Skin of body (tissue), 2 donors: Measurements from ENCODE around the gene GNA14. TPM values are rescaled to one million over a fixed set of nuclear protein-coding genes. Genes with fewer than 3 reads are reported as not detected.
"Not testable (repeated sequence)": the region's sequence is repeated elsewhere in the genome, so short reads cannot be mapped to it uniquely, and the experiment has no call there.

ENCODE experiments used
- DNase-seq: peaks from one replicate; lab custom pipeline; 2025; lab: John Stamatoyannopoulos, UW
- total RNA-seq: library from RNA; depleted of rRNA; stranded (reverse); fragments of >200 nt; gene quantifications from one replicate; pipeline ENCODE4 v1.2.3, GENCODE V29; 2014

Gene GNA14
- total RNA-seq, 1 donor from 2014 or later, result 1.6 TPM

DNA sequence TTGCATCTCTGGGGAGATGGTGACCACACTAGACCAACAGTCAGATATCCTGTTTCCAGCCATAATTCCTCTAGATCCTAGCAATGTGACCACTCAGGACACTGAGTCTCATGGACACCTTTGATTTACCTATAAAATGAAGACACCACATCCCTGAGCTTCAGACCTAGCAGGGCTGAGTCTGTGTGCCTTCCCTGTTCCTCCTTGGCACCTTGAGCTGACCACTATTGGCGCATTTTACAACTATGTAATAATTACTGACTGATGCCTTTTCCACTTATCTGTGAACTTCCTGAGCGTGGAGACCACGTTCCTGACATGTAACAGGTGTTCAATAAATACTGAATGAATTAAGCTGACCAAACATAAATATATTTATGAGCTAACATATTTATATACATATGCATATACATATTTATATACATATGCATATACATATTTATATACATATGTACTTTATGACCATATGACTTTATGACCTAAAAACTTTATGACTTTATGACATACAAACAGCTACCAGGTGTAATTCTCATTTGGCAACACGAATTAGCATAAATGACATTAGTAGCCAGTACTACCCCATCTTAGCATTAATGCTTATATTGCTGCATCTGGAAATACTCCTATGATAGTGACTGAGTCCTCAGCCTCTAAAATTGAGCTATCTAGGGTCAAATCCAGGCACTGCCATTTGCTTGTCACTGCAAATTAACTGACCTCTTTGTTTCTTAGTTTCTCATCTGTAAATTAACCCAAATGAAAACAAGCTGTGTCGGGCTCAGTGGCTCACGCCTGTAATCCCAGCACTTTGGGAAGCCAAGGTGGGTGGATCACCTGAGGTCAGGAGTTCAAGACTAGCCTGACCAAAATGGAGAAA, 150.6 kb downstream of the GNA14 start:
- no peak for DNase-seq

DNA sequence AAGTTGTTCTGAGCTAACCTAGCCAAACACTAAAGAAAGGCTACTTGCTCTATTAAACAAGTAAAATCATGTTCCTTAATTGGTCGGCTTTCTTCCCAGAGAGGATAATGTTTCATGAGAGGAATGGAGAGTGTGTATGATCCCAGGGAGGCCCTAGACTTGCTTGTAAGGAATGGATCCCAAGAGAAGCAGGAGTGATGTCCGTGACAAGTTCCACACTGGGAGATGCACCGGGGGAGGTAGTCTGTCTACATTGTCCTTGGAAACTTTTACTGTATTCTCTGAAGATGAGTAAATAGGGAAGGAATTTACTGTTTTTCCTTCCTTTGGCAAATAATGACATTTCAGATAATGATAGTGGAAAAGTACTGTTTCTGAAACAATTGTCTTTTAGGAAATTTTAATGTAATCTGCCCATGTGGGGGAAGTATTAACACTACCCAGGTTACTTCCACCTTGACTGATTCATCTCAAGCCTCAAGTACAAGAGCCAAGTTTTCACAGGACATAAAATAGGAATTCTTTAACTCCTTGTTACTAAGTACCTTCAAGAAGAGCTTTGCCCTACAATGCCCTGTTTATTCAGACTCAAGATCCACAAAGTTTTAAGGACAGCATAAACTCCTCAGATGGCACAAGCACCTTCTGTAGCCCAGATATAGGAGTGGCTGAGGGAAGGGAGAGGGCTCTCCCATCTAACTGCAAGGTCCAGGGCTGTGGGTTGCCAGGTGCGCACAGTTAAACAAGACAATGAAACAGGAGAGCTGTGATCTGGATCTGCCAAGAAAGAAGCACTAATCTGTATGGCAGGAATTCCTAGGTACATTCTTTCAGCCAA, 152.1 kb downstream of the GNA14 start:
- peak; percentile 87 for DNase-seq

DNA sequence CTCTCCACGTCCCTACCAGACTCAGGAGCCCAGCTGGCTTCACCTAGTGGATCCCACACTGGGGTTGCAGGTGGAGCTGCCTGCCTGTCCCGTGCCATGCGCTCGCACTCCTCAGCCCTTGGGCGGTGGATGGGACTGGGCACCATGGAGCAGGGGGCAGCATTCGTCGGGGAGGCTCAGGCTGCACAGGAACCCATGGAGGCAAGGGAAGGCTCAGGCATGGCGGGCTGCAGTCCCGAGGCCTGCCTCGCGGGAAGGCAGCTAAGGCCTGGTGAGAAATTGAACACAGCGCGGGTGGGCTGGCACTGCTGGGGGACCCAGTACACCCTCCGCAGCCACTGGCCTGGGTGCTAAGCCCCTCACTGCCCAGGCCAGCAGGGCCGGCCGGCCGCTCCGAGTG, 157.8 kb downstream of the GNA14 start:
- DNase-seq, result not testable (repeated sequence)

DNA sequence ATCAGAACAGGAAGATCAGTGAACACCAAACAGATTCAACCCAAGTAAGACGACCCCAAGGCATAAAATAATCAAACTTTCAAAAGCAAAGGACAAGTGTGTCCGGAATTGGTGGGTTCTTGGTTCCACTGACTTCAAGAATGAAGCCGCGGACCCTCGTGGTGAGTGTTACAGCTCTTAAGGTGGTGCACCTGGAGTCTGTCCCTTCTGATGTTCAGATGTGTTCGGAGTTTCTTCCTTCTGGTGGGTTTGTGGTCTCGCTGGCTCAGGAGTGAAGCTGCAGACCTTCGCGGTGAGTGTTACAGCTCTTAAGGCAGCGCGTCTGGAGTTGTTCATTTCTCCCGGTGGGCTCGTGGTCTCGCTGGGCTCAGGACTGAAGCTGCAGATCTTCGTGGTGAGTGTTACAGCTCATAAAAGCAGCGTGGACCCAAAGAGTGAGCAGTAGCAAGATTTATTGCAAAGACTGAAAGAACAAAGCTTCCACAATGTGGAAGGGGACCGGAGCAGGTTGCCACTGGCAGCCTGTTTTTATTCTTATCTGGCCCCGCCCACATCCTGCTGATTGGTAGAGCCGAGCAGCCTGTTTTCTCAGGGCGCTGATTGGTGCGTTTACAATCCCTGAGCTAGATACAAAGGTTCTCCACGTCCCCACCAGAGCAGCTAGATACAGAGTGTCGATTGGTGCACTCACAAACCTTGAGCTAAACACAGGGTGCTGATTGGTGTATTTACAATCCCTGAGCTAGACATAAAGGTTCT, 158.5 kb downstream of the GNA14 start:
- DNase-seq, result not testable (repeated sequence)

DNA sequence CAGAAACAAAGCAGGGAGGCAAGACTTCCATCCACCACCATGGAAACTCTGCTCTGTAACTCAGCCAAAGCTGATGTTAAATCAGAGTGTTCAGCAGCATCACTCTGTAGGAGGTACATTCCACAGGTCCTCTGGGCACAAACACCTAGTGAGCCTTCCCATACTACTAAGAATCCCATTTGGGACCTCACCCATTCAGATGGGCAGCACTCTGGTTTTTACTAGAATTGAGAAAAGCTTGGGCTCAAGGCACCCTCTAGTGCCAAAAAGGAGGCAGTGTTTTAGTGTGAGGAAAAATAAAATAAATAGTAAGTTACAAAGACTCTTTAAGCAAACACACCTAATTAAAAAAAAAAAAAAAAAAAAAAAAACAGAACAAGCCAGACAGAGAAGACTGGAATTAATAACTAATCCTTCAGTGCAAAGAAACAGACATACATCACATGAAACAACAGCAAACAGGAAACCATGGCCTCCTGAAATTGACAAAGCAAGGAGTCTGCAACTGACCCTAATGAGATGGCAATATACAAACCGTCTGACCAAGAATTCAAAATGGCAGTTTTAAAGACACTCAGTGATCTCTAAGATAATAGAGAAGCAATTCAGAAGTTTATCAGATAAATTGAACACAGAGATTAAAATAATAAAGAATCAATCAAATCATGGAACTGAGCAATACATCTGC, 159.5 kb downstream of the GNA14 start:
- no peak for DNase-seq

DNA sequence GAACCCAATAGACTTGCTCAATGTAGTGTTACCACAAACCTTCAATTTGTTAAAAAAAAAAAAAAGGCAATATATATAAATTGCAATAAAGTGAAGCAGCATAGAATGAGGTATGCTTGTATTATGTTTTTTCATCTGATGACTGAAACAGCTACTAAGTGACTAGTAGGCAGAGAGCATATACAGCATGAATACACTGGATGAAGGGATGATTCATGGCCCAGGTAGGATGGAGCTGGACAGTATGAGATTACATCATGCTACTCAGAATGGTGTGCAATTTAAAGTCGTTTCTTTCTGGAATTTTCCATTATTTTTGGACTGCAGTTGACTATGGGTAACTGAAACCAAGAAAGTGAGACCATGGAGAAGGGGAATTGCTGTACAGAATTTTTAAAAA, 161.2 kb downstream of the GNA14 start:
- DNase-seq, result no peak

DNA sequence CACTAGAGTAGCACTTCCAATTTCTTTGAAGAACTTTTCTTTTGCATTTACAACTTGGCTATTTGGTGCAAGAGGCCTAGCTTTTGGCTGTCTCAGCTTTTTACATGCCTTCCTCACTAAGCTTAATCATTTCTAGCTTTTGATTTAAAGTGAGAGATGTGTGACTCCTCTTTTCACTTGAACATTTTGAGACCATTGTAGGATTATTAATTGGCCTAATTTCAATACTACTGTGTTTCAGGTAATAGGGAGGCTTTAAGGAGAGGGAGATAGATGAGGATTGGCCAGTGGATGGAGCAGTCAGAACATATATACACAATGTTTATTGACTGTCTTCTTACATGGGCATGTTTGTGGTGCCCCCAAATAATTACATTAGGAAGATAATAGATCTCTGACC, 161.7 kb downstream of the GNA14 start:
- DNase-seq, result no peak

DNA sequence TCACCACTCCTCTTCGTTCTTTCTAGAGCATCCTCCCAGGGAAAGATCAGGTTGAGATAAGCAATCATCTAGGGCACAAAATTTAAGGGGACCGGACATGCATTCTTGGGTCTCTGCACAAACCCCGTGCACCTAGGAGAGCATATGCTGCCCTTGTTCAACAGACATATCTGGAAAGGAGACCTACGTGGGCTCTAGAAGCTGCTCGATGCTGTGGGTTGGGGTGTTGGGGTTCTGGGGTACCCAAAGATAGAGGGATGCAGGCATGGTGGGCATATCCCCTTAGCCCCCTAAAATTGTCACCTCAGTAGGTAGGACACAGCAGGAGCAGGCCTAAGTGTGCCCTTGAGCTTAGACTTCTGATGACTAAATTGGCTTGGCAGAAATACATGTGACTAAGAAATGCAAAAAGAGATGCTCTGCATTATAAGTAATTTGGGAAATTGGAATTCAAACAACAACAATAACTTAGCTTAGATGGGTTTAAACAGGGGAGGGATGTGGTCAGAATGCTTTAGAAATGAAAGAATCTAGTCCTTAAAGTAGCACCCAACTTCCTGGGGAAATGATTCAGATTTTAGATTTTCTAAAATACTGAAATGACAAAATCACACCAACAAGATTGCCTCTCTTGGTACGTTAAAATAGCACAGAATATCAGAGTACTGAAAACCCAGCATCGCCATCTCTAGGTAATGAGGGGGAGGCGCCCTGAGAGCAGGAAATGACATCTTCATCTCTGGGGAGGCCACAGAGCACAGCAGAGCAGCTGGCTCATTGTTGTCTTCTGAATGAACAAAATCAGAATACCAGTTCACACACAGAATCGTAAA, 172.3 kb downstream of the GNA14 start:
- DNase-seq, result no peak

DNA sequence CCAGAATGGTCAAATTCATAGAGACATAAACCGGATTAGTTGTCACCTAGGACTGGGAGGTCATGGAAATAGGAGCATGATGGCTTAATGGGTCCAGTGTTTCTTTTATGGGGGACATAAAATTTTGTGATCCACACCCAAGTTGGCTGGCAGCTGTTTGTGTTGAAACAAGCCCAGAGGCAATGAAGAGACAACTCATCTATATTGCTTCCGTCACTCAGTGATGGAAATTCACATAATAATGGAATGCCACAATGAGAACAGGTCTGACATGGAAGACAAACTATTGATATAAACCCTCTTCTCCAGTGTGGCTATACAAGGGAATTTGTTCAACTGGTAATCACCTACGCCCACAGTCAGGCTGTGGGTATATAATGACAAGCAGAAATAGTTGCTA, 173.2 kb downstream of the GNA14 start:
- no peak for DNase-seq

DNA sequence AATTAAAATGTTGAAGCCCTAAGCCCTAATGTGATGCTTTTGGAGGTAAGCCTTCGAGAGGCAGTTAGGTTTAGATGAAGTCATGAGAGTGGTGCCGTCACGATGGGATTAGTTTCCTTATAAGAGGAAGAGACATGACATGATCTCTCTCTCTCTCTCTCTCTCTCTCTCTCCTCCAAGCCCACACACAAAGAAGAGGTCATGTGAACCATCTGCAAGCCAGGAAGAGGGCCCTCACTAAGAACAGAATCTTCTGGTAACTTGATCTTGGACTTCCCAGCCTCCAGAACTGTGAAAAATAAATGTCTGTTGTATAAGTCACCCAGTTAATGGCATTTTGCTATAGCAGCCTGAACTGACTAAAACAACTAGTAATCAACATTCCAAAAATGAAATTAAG, 175.5 kb downstream of the GNA14 start:
- DNase-seq, result no peak

DNA sequence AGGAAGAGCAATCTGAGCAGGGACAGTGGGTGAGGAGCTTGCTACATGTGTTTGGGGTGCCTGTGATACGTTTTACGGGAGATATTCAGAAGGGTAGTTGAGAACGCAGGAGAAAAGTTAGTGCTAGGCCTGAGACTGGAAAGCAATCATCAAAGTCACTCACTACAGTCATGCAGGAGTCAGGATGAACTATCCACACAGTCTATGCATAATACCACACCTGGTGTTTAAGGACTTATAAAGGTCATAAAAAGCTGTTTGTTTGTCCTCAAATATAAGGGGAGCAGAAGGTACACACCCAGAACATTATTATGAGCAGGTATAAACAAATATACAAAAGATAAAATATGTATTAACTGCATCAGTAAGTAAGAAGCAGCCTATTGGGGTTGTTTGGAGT, 176.6 kb downstream of the GNA14 start:
- DNase-seq, result no peak

DNA sequence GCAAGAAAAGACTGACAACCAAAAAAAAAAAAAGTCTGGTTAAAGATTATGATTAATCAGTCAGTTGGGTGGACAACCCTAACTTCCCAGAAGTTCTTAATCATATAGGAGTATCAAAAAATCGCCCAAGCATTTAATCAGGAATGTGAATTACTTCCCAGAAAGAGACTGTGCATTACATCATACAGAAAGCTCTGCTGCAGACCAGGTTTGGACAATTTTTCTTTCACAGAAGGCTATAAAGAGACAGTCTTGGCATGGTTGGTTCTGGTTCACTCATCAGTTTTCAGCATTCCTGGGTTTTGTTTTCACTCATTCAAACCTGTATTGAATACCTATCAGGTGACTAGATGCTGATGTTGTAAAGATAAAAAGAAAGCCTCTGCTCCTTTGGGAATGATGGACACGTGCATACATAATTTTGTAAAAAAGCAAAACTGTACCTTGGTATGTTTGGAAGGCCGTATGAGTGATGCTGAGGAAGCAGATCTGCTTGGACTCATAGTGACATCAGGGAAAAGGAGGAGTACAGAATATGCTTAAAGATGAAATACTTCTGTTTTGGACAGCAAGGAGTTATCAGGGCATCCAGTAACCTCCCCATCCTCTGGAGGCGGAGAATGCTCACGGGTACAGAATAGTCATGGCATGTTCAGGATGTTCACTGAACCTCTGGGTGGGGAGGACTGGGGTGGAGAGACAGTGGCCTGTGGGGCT, 178.4 kb downstream of the GNA14 start:
- DNase-seq, result peak; percentile 34

DNA sequence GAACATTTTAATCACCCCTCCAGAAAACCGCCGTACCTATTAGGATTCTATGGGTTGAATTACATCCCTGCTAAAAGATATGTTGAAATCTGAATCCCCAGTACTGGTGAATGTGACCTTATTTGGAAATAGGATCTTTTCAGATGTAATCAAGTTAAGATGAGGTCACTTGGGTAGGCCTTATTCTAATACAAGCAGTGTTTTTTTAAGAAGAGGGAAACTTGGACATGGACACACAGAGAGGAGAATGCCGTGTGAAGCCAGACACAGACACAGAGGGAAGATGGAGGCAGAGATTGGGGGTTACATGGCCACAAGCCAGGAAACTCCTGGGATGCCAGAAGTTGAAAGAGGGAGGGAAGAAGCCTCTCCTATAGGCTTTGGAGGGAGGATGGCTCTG, 183.5 kb downstream of the GNA14 start:
- no peak for DNase-seq

DNA sequence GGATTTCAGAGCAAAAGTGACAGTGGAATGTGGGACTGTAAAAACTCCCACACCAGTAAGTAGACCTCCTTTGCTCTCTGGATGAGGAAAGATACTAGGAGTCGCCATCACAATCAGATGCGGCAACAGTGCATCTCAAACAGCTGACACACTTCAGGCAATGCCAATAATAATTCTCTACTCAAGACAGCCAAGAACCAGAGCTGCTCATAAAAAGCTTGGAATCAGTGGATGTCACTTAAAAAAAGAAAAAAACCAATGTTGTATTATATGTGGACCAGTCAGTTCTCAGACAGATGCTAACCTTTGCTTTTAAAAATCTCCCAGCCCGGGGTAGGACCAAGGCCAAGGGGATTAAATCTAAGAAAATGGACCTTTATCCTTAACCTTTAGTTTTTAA, 185.0 kb downstream of the GNA14 start:
- DNase-seq, result no peak

DNA sequence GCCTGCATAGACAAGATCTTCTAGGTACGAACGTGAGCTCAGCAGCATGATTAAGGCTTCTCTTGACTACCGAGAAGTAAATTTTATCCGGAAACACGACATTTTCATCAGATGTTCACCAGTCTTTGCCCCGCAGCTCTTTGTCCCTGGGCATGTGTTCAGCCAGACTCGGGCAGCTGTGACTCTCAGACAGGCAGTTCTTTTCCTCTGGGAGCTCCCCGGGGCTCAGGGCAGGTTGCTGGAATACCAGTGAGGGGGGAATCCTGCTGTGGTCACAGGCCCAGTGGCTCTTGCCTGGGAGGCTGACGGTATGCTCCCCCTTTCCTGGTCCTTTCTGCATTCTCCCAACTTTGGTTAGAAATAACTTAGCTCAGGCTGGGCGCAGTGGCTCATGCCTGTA, 186.1 kb downstream of the GNA14 start:
- DNase-seq, result no peak

DNA sequence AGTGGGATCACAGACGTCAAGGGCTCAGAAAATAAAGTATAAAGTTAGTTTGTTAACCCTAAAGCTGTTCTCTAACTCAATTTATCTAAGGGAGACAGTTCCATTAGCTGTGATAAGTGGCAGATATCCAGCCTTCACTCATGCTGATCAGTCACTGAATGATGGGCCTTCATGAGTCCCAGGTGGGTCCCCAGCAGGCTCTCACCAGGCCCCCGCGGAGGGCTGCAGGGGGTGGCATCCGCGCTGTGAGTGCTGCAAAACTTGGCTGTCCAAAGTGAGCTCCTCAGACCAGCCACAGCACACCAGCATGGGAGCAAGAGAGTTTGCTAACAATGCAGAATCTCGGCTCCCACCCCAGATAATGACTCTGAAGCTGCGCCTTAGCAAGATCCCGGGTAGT, 187.2 kb downstream of the GNA14 start:
- no peak for DNase-seq

DNA sequence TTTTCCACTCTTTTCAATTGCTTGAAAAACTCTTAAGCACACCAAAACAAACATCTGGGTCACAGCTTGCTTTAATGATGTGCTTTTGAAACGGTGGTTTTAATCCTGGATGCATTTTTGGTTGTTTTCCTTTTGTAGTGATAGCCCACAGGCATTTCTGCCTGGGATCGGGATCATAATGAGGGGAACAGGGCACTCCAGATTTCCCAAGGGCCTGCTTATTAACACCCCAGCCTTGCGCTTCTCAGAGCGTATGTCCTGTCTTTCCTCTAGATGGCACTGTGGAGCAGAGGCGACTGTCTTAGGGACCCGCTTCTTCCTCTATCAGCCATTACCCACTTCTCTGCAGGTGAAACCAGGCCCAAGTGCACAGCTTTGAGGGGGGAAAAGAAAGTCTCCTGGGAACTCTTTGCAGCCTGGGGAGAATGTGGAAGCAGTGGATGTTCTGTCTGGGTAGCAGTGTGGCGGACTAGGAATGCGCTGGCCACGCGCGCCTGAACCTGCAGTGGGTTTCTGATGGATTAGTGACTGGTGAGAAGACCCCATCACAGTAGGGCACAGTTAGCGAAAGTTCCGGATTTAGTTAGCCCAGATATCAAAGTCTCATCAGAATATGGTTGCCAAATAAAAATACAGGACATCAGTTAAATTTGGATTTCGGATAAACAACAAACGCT, 190.1 kb downstream of the GNA14 start:
- DNase-seq, result peak; percentile 93

DNA sequence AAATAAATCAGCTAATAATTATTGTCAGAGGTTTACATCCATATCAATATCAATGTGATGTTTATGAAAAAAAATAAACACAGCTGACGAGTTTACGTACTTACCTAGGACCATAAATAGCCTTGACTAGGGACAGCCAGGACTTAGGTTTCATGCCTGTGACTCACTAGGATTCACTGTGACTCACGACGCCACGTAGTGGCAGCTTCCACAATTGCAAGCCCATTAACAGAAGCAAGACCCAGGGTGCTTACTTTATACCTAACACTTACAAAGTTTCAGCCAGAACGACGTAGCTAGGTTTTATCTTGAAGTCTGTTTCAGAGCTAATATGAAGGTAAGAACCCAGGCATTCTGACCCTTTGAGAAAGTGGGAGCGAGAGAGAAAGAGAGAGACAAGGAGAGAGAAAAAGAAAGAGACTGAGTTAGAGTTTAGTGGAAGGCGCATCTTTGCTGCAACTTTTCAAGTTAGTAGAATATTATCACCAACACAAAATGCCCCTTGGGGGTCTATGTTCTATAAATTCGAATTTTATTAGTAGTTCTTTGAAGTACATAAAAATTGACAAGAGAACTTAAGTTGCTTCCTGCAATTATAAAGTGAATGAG, 191.2 kb downstream of the GNA14 start:
- DNase-seq, result peak; percentile 71
